ENCODE measurements around the gene KCNJ10. TPM values are rescaled to one million over a fixed set of nuclear protein-coding genes. Genes with fewer than 3 reads are reported as not detected.

KCNJ10 gene
- total RNA-seq, 1 donor from 2014 or later = not detected

DNA sequence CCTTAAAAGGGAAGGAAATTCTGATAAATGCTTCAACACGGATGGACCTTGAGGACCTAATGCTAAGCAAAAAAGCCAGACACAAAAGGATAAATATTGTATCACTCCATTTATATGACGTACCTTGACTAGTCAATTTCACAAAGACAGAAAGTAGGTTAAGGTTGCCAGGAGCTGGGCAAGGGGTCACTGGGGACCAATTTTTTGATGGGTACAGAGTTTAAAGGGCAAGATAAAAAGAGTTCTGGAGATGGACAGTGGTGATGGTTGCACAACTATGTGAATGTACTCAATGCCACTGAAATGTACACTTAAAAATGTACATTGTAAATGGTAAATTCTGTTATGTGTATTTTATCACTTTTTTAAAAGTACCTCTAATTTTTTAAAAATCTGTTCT lies 83.9 kb downstream of the KCNJ10 start:
- Mint-ChIP-seq H3K36me3 (ENCODE audit: low read depth) (no peaks in the 10 kb centered on the region), H3K4me3 (no peak overlapping the region), H3K27ac (no peak overlapping the region), H3K27me3 (peaks cover 31% of the 10 kb centered on the region), H3K4me1 (no peaks in the 10 kb centered on the region), H3K9me3 (no peaks in the 10 kb centered on the region)
- intact Hi-C loops (cut with micrococcal nuclease) = no loop called here
- no peak for DNase-seq

DNA sequence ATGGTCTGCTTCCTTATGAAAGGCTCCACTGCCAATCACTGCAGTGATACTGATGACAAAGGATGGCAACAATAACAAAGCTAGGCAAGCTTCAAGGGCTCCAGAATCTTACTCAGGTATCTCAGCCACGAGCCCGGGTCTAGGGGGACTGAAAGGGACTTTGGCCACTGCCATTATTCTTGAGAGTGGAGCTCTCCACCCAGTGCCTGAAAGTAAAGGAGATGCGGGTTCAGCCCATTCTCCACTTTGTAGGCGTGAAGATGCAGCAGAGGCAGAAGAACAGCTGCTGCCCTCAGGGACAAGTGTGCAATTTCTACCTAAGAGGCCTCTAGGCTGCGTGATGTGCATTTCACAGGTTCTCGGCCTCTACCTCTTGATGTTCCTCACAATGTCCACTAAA lies 84.5 kb downstream of the KCNJ10 start:
- peaks cover 33% of the 10 kb centered on the region for H3K27me3 Mint-ChIP-seq
- H3K4me1 Mint-ChIP-seq = no peaks in the 10 kb centered on the region
- DNase-seq = no peak
- H3K27ac Mint-ChIP-seq = no peak overlapping the region
- intact Hi-C loops (cut with micrococcal nuclease) = no loop called here
- no peaks in the 10 kb centered on the region for H3K36me3 Mint-ChIP-seq (ENCODE audit: low read depth)
- H3K4me3 Mint-ChIP-seq = no peak overlapping the region
- H3K9me3 Mint-ChIP-seq = no peaks in the 10 kb centered on the region

DNA sequence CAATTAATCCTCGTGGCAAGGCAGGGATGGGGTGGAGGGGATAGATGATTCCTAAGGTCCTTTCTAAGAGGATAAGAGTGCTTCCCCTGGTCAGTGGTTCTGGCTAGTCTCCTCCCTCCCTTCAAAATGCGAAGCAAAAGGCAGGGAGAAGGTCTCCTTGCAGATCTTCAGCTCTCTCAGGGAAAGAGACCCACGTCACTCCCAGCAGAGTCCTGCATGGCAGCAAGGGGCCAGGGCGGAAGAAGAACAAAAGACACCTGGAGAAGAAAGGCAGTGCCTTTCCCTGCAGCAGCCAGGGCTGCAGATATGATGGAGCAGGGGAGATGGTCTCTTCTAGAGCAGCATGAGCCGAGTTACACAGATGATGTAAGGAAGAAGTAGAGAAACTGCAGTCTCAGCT lies 86.3 kb downstream of the KCNJ10 start:
- Mint-ChIP-seq H3K27me3 (peaks cover 38% of the 10 kb centered on the region), H3K36me3 (ENCODE audit: low read depth) (no peaks in the 10 kb centered on the region), H3K4me1 (no peaks in the 10 kb centered on the region), H3K9me3 (no peaks in the 10 kb centered on the region), H3K4me3 (no peak overlapping the region), H3K27ac (no peak overlapping the region)
- no peak for DNase-seq
- intact Hi-C loops (cut with micrococcal nuclease) = no loop called here

DNA sequence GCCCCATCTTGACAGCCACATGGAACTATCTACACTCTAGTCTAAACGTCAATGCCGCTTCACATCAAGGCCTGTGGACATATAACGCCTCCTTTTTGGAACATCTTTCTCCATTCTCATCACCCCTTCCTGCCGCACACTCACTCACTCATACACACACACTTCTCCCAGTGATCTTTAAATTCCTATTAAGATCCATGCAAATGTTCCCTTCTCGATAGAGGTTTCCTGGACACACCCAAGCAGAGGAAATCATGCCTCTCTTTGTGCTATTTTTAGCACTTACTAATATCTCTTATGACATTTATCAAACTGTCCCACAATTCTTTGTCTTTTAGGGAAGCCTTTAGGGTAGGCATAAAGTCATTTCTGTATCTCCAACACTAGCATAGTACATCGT lies 87.7 kb downstream of the KCNJ10 start:
- DNase-seq = no peak
- Mint-ChIP-seq H3K27ac (no peak overlapping the region), H3K4me1 (no peaks in the 10 kb centered on the region), H3K36me3 (ENCODE audit: low read depth) (no peaks in the 10 kb centered on the region), H3K4me3 (no peak overlapping the region), H3K27me3 (peaks cover 40% of the 10 kb centered on the region), H3K9me3 (no peaks in the 10 kb centered on the region)
- intact Hi-C loops (cut with micrococcal nuclease) = no loop called here

DNA sequence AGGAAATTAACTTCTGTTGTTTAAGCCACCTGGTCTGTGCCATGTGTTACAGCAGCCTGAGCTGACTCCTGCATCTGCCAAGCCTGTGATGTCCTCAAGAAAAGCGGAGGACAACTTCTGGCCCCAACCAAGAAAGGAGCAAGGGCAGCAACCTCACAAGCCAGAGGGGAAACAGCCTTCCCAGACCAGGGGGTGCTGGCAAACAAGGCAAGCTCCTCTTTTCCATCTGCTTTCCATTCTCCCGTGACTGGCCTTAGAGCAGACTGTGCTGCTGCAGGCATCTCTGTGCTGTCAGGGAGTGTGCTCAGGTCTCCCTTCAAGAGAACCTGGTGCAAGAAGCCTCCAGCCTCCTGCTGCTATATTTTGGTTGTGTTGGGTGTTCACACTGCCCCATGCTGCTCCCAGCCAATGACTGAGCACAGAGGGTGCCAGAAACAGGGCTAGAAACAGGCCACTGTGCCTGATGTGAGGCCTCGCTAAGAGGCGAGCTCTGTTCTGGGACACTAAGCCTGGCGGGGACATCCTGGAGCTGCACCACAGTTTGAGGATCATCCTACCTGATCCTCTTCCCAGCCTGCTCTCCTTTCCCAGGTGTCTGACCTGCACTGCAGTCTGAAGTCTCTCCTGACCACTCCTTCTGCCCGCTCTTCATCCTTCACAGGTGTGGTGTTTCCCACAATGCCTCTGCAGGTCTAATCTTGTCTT lies 88.5 kb downstream of the KCNJ10 start:
- Mint-ChIP-seq H3K4me3 (no peak overlapping the region), H3K36me3 (ENCODE audit: low read depth) (no peaks in the 10 kb centered on the region), H3K27me3 (peaks cover 45% of the 10 kb centered on the region), H3K27ac (no peak overlapping the region), H3K9me3 (no peaks in the 10 kb centered on the region), H3K4me1 (no peaks in the 10 kb centered on the region)
- intact Hi-C loops (cut with micrococcal nuclease) = no loop called here
- no peak for DNase-seq

DNA sequence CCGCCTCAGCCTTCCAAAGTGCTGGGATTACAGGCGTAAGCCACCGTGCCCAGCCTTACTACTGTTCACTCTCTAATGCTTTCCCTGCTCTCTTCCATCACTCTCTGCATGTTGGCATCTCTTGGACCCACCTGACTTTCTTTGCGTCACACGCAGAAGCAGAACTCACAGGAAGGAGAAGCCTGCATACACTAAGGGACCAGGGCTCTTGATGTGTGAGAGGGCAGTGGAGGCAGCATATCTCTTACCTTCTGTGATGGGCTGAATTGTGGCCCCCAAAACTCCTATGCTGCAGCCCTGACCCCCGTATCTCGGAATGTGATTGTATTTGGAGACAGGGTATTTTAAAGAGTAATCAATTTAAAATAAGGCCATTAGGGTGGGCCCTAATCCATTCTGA lies 89.2 kb downstream of the KCNJ10 start:
- Mint-ChIP-seq H3K4me1 (no peaks in the 10 kb centered on the region), H3K36me3 (ENCODE audit: low read depth) (no peaks in the 10 kb centered on the region), H3K27ac (no peak overlapping the region), H3K4me3 (no peak overlapping the region), H3K9me3 (no peaks in the 10 kb centered on the region), H3K27me3 (peaks cover 44% of the 10 kb centered on the region)
- DNase-seq = no peak
- intact Hi-C loops (cut with micrococcal nuclease) = no loop called here

DNA sequence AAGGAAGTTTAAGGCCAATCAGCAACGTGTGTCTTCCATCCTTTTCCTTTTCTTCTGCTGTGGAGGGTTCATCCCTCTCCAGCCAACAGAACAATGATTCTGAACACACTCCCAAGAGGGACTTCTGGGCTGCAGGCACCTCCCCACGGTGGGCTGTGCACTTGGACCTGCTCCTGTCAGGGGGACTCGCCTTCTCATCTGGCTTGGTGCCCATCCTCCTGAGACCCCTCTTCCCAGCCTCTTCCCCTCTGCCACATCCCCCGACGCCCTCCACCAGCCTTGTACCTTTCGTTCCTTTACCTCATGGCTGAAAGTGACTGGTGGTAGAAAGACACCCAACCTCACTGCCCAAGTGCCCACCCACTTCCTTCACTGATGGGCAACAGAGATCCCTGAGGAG lies 89.9 kb downstream of the KCNJ10 start:
- H3K9me3 Mint-ChIP-seq = no peaks in the 10 kb centered on the region
- no peak overlapping the region for H3K27ac Mint-ChIP-seq
- intact Hi-C loops (cut with micrococcal nuclease) = no loop called here
- H3K27me3 Mint-ChIP-seq = peaks cover 42% of the 10 kb centered on the region
- no peak overlapping the region for H3K4me3 Mint-ChIP-seq
- no peaks in the 10 kb centered on the region for H3K4me1 Mint-ChIP-seq
- no peak for DNase-seq
- H3K36me3 Mint-ChIP-seq (ENCODE audit: low read depth) = no peaks in the 10 kb centered on the region

DNA sequence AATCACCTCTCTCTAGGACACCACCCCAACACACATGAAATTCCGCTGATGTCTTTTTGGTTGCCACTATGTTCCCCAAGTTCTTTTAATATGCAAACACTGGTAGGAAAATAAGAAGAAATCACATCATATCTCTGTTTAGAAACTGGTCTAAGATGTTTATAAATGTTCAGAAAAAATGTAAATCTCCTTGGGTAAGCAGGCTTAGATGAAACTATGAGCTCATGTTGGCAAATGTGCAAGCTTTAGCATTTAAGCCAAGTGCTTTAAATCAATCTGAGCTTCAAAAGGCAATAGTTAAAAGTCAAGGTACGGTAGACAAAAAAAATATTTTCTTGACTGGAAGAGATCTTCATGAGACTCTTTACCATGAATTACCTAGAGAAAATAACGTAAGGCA lies 90.7 kb downstream of the KCNJ10 start:
- Mint-ChIP-seq H3K9me3 (no peaks in the 10 kb centered on the region), H3K36me3 (ENCODE audit: low read depth) (no peaks in the 10 kb centered on the region), H3K4me3 (no peak overlapping the region), H3K4me1 (no peaks in the 10 kb centered on the region), H3K27me3 (peaks cover 39% of the 10 kb centered on the region), H3K27ac (no peak overlapping the region)
- intact Hi-C loops (cut with micrococcal nuclease) = no loop called here
- no peak for DNase-seq

DNA sequence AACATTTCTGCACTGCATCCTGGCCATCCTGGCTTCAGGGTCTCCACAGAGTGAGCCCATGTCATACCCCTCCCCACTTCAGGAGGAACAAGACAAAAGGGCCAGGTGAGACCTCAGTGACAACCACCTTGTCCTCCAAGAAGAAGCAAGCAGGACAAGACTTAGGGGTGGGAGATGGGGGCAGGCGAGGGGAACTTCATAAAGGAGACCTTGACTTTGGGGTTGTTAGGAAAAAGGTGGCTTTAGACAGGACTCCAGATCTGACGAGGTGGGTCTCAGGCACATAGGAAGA lies 91.9 kb downstream of the KCNJ10 start:
- H3K27me3 Mint-ChIP-seq = peaks cover 31% of the 10 kb centered on the region

DNA sequence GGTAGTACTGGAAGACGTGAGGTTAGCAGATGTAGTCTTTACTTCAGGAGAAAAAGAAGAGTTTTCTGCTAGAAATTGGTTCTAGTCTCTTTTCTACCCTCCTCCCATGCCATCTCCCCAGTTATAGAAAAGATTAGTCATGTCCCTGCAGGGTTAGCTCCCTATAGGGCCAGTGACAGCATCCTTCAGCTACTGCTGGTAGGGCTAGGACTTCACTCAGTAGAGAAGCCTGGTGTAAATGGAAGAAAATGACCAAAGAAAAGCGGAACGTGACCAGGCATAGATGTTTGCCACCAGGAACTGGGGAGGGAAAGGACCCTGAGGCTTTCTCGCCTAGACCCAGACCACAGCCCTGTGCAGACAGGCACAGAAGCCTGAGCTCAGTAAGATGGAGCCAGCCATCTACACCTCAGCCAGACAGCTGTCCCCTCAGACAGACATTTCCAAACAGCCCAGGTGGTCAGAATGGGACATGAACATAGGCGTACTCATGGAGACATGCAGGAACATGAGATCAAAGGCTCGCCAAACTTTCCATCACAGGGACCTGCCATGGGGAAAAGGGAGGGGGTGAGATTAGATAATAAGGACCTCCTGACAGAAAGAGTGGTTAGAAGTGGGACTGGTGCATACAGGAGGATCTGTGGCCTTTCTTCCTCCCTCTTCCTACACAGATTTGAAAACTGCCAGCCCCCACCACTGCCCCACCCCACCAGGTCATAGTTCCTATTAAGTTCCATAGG lies 92.4 kb downstream of the KCNJ10 start:
- Mint-ChIP-seq H3K4me3 (no peak overlapping the region), H3K4me1 (no peaks in the 10 kb centered on the region), H3K36me3 (ENCODE audit: low read depth) (no peaks in the 10 kb centered on the region), H3K27ac (no peak overlapping the region), H3K27me3 (peaks cover 30% of the 10 kb centered on the region), H3K9me3 (no peaks in the 10 kb centered on the region)
- no peak for DNase-seq
- intact Hi-C loops (cut with micrococcal nuclease) = no loop called here

More for the DNA sequence above, 91.9 kb downstream of the KCNJ10 start:
- H3K36me3 Mint-ChIP-seq (ENCODE audit: low read depth) = no peaks in the 10 kb centered on the region
- no peaks in the 10 kb centered on the region for H3K4me1 Mint-ChIP-seq
- DNase-seq = no peak
- H3K4me3 Mint-ChIP-seq = no peak overlapping the region
- no peaks in the 10 kb centered on the region for H3K9me3 Mint-ChIP-seq
- intact Hi-C loops (cut with micrococcal nuclease) = no loop called here
- no peak overlapping the region for H3K27ac Mint-ChIP-seq

DNA sequence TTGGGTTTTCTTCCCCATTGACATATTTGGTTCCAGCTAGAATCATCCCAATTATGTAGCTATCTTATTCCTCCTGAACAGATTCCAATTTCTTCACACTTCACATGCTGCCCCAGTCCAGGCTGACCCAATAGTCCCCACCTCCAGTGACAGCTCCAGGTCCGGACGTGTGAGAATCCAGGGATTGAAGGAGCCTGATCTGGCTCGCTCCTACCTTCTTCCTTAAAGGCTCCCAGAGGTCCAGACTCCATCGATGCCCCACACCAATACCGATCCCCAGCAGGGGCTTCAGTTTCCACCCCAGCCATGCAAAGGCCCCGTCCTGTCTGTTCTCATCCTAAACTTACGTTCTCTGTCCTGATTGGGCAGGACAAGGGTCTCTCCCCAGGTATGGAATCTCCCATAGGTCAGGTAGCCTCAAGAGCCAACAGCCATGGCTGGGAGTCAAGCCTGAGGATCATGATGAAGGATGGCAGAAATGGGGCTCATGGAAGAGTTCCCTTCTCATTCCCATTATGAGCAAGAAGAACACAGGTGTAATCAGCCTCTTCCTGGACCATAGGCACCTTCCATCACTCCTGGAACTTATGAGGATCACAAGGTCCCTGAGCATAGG lies 95.5 kb downstream of the KCNJ10 start:
- no peak overlapping the region for H3K4me3 Mint-ChIP-seq
- intact Hi-C loops (cut with micrococcal nuclease) = no loop called here
- no peaks in the 10 kb centered on the region for H3K36me3 Mint-ChIP-seq (ENCODE audit: low read depth)
- DNase-seq = no peak
- no peak overlapping the region for H3K27ac Mint-ChIP-seq
- H3K9me3 Mint-ChIP-seq = no peaks in the 10 kb centered on the region
- H3K4me1 Mint-ChIP-seq = no peaks in the 10 kb centered on the region
- peaks cover 19% of the 10 kb centered on the region for H3K27me3 Mint-ChIP-seq

DNA sequence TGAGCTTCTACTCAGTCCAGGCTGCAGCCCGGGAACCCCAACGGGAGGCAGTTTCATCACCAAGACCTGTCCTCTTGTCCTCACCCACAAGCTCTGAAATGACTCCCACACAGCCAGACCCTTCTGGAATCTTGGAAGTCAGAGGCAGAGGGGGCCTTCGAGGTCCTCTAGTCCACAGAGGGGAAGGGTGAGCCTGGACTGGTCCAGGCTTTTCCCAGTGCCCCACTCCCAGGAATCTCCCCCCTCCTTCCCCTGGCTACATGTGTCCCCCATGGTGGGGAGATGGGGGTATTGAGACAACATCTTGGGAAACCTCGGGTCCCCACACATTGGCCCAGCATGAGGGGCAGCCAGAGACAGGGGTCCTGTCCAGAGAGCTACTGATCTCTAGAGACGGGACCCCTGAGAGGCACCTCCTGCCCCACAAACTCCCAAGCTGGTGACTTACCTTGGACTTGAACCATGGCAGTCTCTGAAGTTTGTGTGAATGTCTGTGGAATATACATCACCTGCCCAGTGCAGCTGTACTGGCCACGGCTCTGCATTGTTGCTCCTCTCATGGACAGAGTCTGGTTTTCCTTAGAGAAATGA lies 96.5 kb downstream of the KCNJ10 start:
- H3K27ac Mint-ChIP-seq = no peak overlapping the region
- H3K27me3 Mint-ChIP-seq = peaks cover 21% of the 10 kb centered on the region
- H3K36me3 Mint-ChIP-seq (ENCODE audit: low read depth) = no peaks in the 10 kb centered on the region
- H3K4me3 Mint-ChIP-seq = no peak overlapping the region
- DNase-seq = no peak
- H3K4me1 Mint-ChIP-seq = no peaks in the 10 kb centered on the region
- intact Hi-C loops (cut with micrococcal nuclease) = no loop called here
- H3K9me3 Mint-ChIP-seq = no peaks in the 10 kb centered on the region

DNA sequence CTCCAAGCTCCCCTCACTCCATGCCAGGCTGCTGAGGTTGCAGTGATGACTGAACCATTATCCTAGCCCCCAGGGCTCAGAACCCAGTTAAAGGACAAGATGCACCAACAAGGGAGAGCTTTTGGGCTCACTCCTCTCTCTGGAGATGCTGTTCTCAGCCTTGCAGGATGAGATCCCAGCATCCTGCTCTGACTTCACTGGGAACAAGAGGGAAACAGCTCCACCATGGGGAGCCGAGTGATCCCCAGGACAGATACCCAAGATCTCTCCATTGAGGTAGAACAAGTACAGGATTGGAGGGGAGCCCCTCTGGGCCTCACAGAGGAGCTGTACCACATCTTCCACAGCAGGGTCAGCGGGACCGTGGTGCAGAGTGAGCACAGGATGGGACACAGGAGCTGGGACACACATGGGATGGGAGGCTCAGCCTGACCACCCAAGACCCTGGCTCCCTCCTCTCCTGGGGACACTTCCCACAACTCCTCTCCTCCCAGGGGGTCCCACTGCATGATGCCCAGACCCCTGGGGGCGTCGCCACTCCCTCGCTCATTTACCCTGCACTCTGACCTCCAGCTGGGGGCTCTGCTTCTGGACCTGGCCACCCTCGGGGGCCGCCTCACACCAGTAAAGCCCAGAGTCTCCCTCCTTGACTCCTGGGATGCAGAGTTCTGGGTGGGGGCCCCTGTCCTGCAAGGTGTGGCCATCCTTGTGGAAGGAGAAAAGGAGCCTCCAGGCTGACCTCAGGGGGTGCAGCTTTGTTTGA lies 97.3 kb downstream of the KCNJ10 start:
- DNase-seq = no peak
- intact Hi-C loops (cut with micrococcal nuclease) = no loop called here
- H3K9me3 Mint-ChIP-seq = no peaks in the 10 kb centered on the region
- no peak overlapping the region for H3K4me3 Mint-ChIP-seq
- H3K36me3 Mint-ChIP-seq (ENCODE audit: low read depth) = no peaks in the 10 kb centered on the region
- peaks cover 25% of the 10 kb centered on the region for H3K27me3 Mint-ChIP-seq
- H3K27ac Mint-ChIP-seq = no peak overlapping the region
- no peaks in the 10 kb centered on the region for H3K4me1 Mint-ChIP-seq

DNA sequence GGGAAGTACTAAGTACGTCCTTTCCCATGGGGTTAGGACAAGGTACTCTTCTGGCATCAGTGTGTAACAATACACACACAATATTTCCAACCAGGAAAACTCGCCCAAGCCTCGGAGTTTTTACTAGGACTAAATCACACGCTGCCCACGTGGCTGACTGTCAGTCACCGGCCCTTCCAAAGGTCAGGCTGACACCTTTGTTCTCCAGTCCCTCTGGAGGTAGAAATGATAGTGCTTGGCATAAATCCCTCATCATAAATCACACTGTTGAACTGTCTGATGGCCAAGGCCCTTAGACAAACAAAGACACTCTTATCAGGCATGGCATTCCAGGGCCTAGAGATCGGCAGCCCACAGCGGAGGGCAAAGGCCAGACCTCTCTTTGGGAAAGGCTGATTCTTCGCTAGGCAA lies 99.0 kb downstream of the KCNJ10 start:
- H3K27ac Mint-ChIP-seq = no peak overlapping the region
- H3K27me3 Mint-ChIP-seq = peaks cover 30% of the 10 kb centered on the region
- no peak for DNase-seq
- intact Hi-C loops (cut with micrococcal nuclease) = no loop called here
- no peaks in the 10 kb centered on the region for H3K4me1 Mint-ChIP-seq
- no peak overlapping the region for H3K4me3 Mint-ChIP-seq
- no peaks in the 10 kb centered on the region for H3K36me3 Mint-ChIP-seq (ENCODE audit: low read depth)
- H3K9me3 Mint-ChIP-seq = no peaks in the 10 kb centered on the region

Measured in activated CD4-positive, alpha-beta T cell treated with anti-CD3 and anti-CD28 coated beads, Interleukin-2, amount 10 ng/mL, durations not matched to agents 24 days and 14 days (primary cell).